K562 (cell line): ENCODE data around the gene TSPAN11. TPM values are rescaled to one million over a fixed set of nuclear protein-coding genes. Genes with fewer than 3 reads are reported as not detected.

Experiments
- ARNT ChIP-seq, 2 experiments: fragments of 450-650 bp; IDR thresholded peaks; 2 replicates each; pipeline ENCODE4 v1.6.1; 2016; ENCODE audit warnings: mild to moderate bottlenecking in 1 of 2
- ESRRA ChIP-seq: fragments of 450-650 bp; IDR thresholded peaks from 2 replicates; pipeline ENCODE4 v1.6.1; 2014; ENCODE audit warnings: low read depth, mild to moderate bottlenecking, moderate library complexity, borderline replicate concordance
- HMG20B ChIP-seq: fragments of 250-450 bp; sonication (Bioruptor Pico); IDR thresholded peaks from 2 replicates; pipeline ENCODE4 v1.5.0; 2021; ENCODE audit warnings: mild to moderate bottlenecking
- HNRNPH1 ChIP-seq: fragments of 200-400 bp; formaldehyde crosslinking; optimal IDR thresholded peaks from 2 replicates; pipeline ENCODE3; 2017; ENCODE audit warnings: low read depth, mild to moderate bottlenecking, low read length, moderate library complexity
- NR4A1 ChIP-seq, 2 experiments: fragments of 250-450 bp in 1 of 2; fragments of 450-650 bp in 1 of 2; sonication (Bioruptor Pico) in 1 of 2; IDR thresholded peaks; 2 replicates each; pipeline versions ENCODE4 v1.4.0 to v1.6.1; 2016 to 2020; ENCODE audit warnings: mild to moderate bottlenecking in 2 of 2, missing compliant biosample characterization in 1 of 2, missing genetic modification characterization in 1 of 2, moderate library complexity in 1 of 2
- PPARD ChIP-seq: fragments of 250-450 bp; sonication (Bioruptor Pico); IDR thresholded peaks from 2 replicates; pipeline ENCODE4 v1.8.0; 2022; ENCODE audit warnings: inconsistent platforms, mild to moderate bottlenecking, moderate library complexity
- RREB1 ChIP-seq: fragments of 250-450 bp; sonication (Bioruptor Pico); IDR thresholded peaks from 2 replicates; pipeline ENCODE4 v1.4.0; 2020
- SIN3B ChIP-seq: fragments of 450-650 bp; IDR thresholded peaks from 2 replicates; pipeline ENCODE4 v1.6.1; 2017; ENCODE audit warnings: low read depth, mild to moderate bottlenecking, moderate library complexity
- SMC3 ChIP-seq: conservative IDR thresholded peaks from 2 replicates; pipeline ENCODE4 v1.6.1; 2011; ENCODE audit warnings: low read depth, low read length, improper control_type of control experiment; ENCODE audit not compliant: insufficient read depth
- polyA plus RNA-seq, 8 experiments: library from polyadenylated mRNA; depleted of rRNA in 4 of 8; stranded (reverse) in 5 of 8; unstranded in 3 of 8; fragments of >200 nt; fragmentation: Nextera tagmentation in 2 of 8; fragmentation: Illumina TruSeq in 1 of 8; extraction: Ambion mirVana in 2 of 8; extraction: Trizol in 1 of 8; gene quantifications; 2 replicates each; pipeline versions ENCODE4 v1.2.1 to v1.2.3, GENCODE V29; 2011 to 2014; ENCODE audit warnings: inconsistent platforms in 1 of 8, missing spikeins in 1 of 8
- total RNA-seq, 7 experiments: library from RNA; depleted of rRNA in 6 of 7; stranded (reverse); fragments of >200 nt in 6 of 7; fragmentation: Illumina TruSeq in 2 of 7; extraction: Trizol in 2 of 7; gene quantifications; 2 replicates each; pipeline versions ENCODE4 v1.2.1 to v1.2.3, GENCODE V29; 2011 to 2021; ENCODE audit warnings: low replicate concordance in 1 of 7
- TF ChIP-seq, protein P1 (sequence below): fragments of 450-650 bp; IDR thresholded peaks from 2 replicates; pipeline ENCODE4 v1.6.1; 2016; ENCODE audit warnings: mild to moderate bottlenecking, moderate library complexity
- TF ChIP-seq, protein P2 (sequence below): sonication (generic); formaldehyde crosslinking; IDR thresholded peaks from 2 replicates; pipeline ENCODE4 v1.8.0; 2022; ENCODE audit warnings: mild to moderate bottlenecking, missing genetic modification reagents

TSPAN11 gene
- total and polyA plus RNA-seq, 9 of the 15 experiments (the other 6 are each of a cell fraction or from before 2014, with no cell fraction given), result not detected

GRCh38 chr12:30973830-30974229 lies 47.3 kb downstream of the TSPAN11 start (continued):
- TF ChIP-seq, protein P1, sequence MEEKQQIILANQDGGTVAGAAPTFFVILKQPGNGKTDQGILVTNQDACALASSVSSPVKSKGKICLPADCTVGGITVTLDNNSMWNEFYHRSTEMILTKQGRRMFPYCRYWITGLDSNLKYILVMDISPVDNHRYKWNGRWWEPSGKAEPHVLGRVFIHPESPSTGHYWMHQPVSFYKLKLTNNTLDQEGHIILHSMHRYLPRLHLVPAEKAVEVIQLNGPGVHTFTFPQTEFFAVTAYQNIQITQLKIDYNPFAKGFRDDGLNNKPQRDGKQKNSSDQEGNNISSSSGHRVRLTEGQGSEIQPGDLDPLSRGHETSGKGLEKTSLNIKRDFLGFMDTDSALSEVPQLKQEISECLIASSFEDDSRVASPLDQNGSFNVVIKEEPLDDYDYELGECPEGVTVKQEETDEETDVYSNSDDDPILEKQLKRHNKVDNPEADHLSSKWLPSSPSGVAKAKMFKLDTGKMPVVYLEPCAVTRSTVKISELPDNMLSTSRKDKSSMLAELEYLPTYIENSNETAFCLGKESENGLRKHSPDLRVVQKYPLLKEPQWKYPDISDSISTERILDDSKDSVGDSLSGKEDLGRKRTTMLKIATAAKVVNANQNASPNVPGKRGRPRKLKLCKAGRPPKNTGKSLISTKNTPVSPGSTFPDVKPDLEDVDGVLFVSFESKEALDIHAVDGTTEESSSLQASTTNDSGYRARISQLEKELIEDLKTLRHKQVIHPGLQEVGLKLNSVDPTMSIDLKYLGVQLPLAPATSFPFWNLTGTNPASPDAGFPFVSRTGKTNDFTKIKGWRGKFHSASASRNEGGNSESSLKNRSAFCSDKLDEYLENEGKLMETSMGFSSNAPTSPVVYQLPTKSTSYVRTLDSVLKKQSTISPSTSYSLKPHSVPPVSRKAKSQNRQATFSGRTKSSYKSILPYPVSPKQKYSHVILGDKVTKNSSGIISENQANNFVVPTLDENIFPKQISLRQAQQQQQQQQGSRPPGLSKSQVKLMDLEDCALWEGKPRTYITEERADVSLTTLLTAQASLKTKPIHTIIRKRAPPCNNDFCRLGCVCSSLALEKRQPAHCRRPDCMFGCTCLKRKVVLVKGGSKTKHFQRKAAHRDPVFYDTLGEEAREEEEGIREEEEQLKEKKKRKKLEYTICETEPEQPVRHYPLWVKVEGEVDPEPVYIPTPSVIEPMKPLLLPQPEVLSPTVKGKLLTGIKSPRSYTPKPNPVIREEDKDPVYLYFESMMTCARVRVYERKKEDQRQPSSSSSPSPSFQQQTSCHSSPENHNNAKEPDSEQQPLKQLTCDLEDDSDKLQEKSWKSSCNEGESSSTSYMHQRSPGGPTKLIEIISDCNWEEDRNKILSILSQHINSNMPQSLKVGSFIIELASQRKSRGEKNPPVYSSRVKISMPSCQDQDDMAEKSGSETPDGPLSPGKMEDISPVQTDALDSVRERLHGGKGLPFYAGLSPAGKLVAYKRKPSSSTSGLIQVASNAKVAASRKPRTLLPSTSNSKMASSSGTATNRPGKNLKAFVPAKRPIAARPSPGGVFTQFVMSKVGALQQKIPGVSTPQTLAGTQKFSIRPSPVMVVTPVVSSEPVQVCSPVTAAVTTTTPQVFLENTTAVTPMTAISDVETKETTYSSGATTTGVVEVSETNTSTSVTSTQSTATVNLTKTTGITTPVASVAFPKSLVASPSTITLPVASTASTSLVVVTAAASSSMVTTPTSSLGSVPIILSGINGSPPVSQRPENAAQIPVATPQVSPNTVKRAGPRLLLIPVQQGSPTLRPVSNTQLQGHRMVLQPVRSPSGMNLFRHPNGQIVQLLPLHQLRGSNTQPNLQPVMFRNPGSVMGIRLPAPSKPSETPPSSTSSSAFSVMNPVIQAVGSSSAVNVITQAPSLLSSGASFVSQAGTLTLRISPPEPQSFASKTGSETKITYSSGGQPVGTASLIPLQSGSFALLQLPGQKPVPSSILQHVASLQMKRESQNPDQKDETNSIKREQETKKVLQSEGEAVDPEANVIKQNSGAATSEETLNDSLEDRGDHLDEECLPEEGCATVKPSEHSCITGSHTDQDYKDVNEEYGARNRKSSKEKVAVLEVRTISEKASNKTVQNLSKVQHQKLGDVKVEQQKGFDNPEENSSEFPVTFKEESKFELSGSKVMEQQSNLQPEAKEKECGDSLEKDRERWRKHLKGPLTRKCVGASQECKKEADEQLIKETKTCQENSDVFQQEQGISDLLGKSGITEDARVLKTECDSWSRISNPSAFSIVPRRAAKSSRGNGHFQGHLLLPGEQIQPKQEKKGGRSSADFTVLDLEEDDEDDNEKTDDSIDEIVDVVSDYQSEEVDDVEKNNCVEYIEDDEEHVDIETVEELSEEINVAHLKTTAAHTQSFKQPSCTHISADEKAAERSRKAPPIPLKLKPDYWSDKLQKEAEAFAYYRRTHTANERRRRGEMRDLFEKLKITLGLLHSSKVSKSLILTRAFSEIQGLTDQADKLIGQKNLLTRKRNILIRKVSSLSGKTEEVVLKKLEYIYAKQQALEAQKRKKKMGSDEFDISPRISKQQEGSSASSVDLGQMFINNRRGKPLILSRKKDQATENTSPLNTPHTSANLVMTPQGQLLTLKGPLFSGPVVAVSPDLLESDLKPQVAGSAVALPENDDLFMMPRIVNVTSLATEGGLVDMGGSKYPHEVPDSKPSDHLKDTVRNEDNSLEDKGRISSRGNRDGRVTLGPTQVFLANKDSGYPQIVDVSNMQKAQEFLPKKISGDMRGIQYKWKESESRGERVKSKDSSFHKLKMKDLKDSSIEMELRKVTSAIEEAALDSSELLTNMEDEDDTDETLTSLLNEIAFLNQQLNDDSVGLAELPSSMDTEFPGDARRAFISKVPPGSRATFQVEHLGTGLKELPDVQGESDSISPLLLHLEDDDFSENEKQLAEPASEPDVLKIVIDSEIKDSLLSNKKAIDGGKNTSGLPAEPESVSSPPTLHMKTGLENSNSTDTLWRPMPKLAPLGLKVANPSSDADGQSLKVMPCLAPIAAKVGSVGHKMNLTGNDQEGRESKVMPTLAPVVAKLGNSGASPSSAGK, result no peak
- TF ChIP-seq NR4A1 (CRISPR knock-in tag; IDR thresholded peaks at IDR 0.05), result no peak
- TF ChIP-seq NR4A1 (tag; IDR thresholded peaks at IDR 0.05), result no peak
- TF ChIP-seq SMC3, result no peak
- TF ChIP-seq SIN3B, result no peak
- no peak for TF ChIP-seq HMG20B (CRISPR knock-in tag)
- no peak for TF ChIP-seq HNRNPH1
- TF ChIP-seq ESRRA, result no peak
- no peak for TF ChIP-seq ARNT (IDR thresholded peaks at IDR 0.05)
- TF ChIP-seq RREB1 (CRISPR knock-in tag), result no peak
- TF ChIP-seq PPARD, result no peak
- TF ChIP-seq, protein P2, sequence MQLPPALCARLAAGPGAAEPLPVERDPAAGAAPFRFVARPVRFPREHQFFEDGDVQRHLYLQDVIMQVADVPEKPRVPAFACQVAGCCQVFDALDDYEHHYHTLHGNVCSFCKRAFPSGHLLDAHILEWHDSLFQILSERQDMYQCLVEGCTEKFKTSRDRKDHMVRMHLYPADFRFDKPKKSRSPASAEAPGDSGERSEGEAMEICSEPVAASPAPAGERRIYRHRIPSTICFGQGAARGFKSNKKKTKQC, result no peak
